Measurements from ENCODE around the gene SYNDIG1.

The SYNDIG1 gene

GRCh38 chr20:24674921-24675605 is 205.6 kb downstream of the SYNDIG1 start:
- no peak for DNase-seq (ENCODE audit: low spot score)

DNA sequence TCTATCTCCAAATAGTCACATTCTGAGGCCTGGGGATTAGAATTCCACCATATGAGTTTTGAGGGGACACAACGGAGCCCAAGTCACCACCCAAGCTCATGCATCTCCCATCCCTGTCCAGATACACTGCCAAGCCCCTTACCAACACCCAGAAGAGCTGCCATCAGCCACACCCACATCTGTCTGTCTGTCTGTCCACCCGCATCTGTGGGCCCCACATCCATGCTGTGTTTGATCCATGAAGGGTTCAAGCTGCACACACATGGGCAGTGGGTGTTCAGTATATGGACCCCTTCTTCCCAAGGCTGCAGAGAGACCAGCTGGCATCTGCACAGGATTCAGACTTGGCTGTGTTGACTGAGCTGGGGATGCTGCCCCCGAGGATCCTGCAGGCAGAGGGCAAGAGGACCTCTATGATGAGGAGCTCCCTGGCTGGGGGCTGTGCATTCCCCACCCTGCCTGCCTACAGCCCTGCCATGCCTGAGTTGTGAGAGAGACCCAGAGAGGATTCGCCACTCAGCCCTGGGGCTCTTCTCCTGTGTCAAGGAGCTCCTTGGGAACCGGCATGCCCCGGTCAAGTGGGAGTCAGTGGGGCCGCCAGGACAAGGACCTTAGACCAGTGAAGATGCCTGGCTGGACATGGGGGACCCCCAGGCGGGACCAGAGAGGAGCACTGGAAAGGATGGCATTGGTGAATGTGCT is 206.4 kb downstream of the SYNDIG1 start:
- DNase-seq (ENCODE audit: low spot score): no peak

- no peak for DNase-seq (ENCODE audit: low spot score)
Observed at GRCh38 chr20:24676353-24676977, 207.0 kb downstream of the SYNDIG1 start.

- no peak for DNase-seq (ENCODE audit: low spot score)
Observed at GRCh38 chr20:24676978-24677370, 207.5 kb downstream of the SYNDIG1 start.

DNA sequence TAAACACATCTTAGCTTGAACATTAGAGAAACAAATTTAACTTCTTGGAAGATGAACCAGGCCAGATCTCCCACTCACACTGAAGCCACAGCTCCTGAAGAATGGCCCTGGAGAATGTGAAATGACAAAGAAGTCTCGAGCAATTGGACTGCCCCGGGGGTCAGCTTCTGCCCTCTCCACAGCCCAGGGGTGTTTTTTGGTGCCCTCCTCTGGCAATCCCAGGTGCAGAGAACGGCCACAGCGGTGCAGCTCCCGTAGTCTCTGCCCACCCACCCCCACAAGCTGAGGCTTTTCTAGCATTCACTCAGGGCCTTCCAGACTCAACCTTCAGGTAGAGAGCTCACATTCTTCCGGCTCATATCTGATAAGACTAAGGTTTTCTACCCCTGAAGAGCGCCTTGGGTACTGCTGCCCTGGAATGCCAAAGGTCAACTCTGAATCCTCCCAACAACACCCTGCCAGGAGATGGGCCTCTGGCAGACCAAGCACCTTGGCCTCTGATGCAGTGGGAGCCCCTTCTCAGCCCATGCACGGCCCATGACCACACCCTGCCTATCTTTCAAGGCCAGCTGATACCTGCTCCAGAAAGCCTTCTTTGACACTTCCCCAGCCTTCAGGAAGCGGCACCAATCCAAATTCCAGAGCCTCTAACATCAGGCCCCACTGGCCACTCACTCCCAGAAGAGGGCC is 208.3 kb downstream of the SYNDIG1 start:
- no peak for DNase-seq (ENCODE audit: low spot score)

GRCh38 chr20:24678351-24679106 is 209.1 kb downstream of the SYNDIG1 start:
- no peak for DNase-seq (ENCODE audit: low spot score)

GRCh38 chr20:24679448-24680047 is 210.1 kb downstream of the SYNDIG1 start:
- DNase-seq (ENCODE audit: low spot score): no peak

- DNase-seq (ENCODE audit: low spot score): no peak
Observed at GRCh38 chr20:24681634-24682495, 212.4 kb downstream of the SYNDIG1 start.

- DNase-seq (ENCODE audit: low spot score): no peak
Observed at GRCh38 chr20:24682496-24682985, 213.1 kb downstream of the SYNDIG1 start.

DNA sequence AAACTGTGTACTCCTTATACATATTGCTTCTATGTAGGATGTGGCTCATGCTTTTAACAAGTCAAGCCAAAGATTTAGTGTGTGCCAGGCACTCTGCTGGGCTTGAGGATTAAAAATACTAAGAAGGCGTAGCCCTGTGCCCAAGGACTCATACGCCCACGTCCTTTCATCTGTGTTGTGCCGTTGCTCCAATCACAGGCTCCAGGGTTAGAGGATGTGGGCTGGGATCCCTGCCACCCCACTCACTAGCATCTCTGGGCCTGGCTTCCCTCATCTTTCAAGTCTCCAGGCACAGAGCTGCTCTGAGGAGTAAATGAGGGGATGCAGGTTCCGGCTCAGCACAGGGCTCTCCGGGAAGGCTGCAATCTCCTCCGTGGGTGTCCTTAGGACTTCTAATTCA is 214.2 kb downstream of the SYNDIG1 start:
- DNase-seq (ENCODE audit: low spot score): no peak

DNA sequence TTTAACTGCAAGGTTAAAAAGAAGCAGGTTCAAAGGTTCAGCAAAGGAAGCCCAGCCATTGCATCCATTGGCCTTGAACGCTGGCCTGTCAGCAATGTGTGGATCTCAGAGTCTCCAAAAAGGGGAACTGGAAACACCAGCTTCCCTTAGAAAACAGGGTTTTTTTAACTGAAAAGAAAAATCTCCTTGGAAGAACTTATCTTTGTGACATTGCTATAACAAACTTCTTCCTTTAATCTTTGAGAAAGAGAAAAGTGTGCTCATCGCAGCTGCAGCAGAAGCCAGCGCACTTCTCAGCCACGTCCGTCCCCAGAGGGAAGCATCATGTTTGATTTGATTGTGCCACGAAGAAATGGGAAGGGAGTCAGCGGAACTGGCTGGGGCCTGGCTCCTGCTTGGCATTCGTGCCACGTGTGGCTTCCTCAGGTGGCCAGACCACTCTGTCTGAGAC is 215.0 kb downstream of the SYNDIG1 start:
- DNase-seq (ENCODE audit: low spot score): no peak

DNA sequence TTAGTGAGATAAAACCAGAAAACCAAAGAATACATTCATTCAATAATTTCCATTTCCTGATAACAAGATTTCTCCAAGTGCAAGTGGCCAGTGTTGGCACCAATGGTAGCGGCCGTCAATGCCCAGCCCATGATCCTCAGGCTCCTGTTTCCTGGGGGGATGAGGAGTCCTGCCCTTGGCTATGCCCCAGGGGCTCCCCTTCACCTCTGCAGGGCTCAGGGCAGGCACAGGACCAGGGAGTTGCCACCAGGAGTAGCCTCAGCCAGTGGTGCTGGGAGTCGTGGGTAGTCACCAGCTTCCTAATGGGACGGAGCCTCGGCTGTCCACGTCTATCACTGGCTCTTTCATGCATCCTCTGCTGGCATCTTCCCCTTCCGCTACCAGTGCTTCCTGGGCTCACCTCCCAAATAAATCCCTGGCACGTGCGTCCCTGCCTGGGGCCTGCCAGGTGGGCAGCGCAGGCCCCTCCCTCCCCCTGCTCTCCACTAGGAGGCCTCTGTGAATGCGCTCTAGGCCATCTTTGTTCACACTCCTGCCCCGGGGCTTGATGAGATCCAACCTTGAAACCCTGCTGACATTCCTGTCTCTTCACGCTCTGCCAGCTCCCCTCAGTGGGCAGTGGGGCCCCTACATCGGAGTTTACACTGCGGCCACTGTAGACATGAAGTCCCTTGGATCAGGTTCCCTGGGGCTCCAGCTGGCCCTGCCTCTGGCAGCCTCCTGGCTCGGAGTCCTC is 215.7 kb downstream of the SYNDIG1 start:
- DNase-seq (ENCODE audit: low spot score): no peak

DNA sequence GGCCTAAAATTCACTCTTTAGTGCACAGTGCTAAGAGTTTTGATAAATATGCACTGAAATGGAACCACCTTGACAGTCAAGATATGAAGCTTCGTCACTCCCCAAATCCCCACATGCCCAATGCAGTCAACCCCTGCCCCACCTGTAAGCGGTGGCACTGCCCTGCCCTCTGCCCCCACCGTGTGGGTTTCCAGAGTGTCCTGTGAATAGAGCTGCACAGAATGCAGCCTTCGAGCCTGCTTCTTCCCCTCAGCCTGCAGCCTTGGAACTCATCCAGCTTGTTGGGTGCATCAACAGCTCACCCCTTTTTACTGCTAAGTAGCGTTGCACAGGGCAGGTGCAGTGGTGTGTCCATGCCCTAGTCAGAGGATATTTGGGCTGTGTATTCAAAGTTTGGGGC is 216.3 kb downstream of the SYNDIG1 start:
- DNase-seq (ENCODE audit: low spot score): no peak

DNA sequence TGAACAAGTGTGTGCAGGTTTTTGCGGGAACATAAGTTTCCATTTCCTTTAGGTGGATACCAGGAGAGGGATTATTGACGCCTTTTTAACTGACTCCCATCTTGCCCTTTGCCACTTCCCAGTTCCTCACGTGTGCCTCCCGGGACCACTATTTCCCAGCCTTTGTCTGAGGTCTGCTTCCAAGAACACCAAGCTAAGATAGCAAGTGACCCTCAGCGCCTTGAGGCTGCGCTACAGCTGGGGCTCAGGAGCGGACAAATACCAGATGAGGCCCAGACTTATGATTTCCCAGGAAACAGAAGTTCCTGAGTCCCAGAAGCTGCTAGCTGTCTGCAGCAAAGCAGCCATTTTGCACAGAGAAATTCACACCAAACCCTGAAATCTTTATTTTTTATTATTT is 216.7 kb downstream of the SYNDIG1 start:
- DNase-seq (ENCODE audit: low spot score): no peak

DNA sequence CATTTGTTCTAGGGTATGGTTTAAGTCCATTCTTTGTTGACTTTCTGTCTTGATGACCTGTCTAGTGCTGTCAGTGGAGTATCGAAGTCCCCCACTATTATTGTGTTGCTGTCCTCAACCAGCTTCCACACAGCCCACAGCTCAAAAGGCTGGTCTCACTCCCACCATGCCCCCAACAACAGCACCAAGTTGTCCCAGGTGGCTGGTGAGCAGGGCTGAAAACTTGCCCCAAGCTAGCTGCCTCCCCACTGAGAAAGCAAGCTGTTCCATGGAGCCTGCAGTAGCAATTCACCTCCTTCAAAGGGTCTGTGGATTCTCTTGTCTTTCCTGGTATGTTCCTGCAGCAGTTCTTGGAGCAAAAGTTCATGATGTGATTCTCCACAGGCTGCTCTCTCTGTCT is 221.0 kb downstream of the SYNDIG1 start:
- DNase-seq (ENCODE audit: low spot score): no peak

- DNase-seq (ENCODE audit: low spot score): no peak
Observed at GRCh38 chr20:24691901-24692351, 222.5 kb downstream of the SYNDIG1 start.

- no peak for DNase-seq (ENCODE audit: low spot score)
Observed at GRCh38 chr20:24692446-24693200, 223.2 kb downstream of the SYNDIG1 start.

DNA sequence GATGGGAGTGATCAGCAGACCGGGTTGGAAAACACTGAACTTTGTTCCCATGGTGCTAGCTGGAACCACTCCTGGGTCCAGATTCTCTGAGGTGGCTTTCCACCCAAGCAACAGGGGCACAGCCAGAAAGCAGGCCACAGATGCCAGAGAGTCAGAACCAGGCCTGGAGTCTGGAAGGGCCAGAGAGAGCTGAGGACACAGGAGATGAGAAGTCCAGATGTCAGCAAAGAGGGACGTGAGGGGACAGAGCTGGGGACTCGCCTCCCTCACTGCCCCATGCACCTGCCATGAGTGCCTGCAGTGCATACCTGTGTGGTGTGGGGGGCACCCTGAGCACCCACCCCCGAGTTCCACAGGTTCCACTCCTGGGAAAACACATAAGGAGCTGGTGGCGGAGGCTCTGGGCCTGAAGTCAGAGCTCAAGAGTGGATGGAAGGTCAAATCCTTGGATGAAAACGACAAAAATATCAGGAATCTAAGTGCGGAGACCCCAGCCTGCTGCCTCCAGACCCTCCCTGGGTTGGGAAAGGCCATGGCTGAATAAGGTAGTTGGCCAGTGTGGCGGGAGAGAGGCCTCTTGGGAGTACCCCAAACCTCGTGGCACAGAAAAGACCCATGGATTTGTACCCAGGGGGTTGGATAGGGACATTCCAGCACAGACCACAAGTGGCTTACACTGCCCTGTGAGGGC is 224.2 kb downstream of the SYNDIG1 start:
- no peak for DNase-seq (ENCODE audit: low spot score)
